HepG2 (cell line): ENCODE data around the gene XDH. TPM values are rescaled to one million over a fixed set of nuclear protein-coding genes. Genes with fewer than 3 reads are reported as not detected.

Experiments
- ATAC-seq: fragments of 200-7000 bp; cut with Tn5 transposase; 3 replicates; pipeline ENCODE4 v1.9.1; 2020; ENCODE audit warnings: mild to moderate bottlenecking, moderate library complexity
- BruUV-seq: library from RNA; stranded (reverse); fragments of 400-500 nt; replicated peaks from 2 replicates; lab custom pipeline; 2021; lab: Mats Ljungman, UMichigan
- CTCF ChIA-PET: fragments of 300-600 bp; formaldehyde crosslinking; extraction: SDS; loops from one replicate; lab custom pipeline; 2021; ENCODE audit warnings: low total read pairs, inconsistent platforms, low intra/inter-chr PET ratio; lab: Yijun Ruan, JAX
- POLR2A ChIA-PET: fragments of 350-600 bp; sonication (Branson Sonifier 250); formaldehyde crosslinking; loops from one replicate; lab custom pipeline; 2020; ENCODE audit warnings: antibody characterized with exemption, inconsistent platforms; lab: Yijun Ruan, JAX
- DNase-seq: peaks from one replicate; pipeline ENCODE4 v3.0.0-alpha.2; 2015; ENCODE audit warnings: low spot score
- FAIRE-seq: peaks from 3 replicates; lab custom pipeline; 2011; peaks lifted over from hg19 to GRCh38; lab: Jason Lieb, UNC
- H2AFZ ChIP-seq: one replicate; pipeline ENCODE4 v1.6.1; 2011; ENCODE audit warnings: low read length, inconsistent platforms
- H3K27ac ChIP-seq: fragments of 300-600 bp; 3 replicates; pipeline ENCODE4 v1.8.0; 2011; ENCODE audit warnings: mixed run types, mild to moderate bottlenecking, mixed read lengths, low read length, inconsistent platforms; ENCODE audit not compliant: insufficient read depth; ENCODE audit errors: extremely low read length
- H3K27me3 ChIP-seq, 2 experiments: fragments of 200-600 bp in 1 of 2; 2 replicates in 1 of 2; 3 replicates in 1 of 2; pipeline versions ENCODE4 v1.6.0 to v1.8.0; 2011; ENCODE audit warnings: low read length in 2 of 2, mild to moderate bottlenecking in 2 of 2, moderate library complexity in 2 of 2, inconsistent platforms in 1 of 2; ENCODE audit not compliant: insufficient read depth in 2 of 2, control insufficient read depth in 1 of 2
- H3K36me3 ChIP-seq, 2 experiments: fragments of 200-600 bp in 1 of 2; replicated peaks in 1 of 2; 2 replicates in 1 of 2; 3 replicates in 1 of 2; pipeline versions ENCODE4 v1.5.1 to v1.8.0; 2011; ENCODE audit warnings: low read length in 2 of 2, inconsistent platforms in 1 of 2; ENCODE audit not compliant: insufficient read depth in 2 of 2, control insufficient read depth in 1 of 2
- H3K4me1 ChIP-seq: 2 replicates; pipeline ENCODE4 v1.5.1; 2012; ENCODE audit warnings: low read length, inconsistent platforms; ENCODE audit not compliant: insufficient read depth
- H3K4me2 ChIP-seq: 2 replicates; pipeline ENCODE4 v1.6.0; 2011; ENCODE audit warnings: low read depth, low read length, inconsistent platforms
- H3K4me3 ChIP-seq, 3 experiments: fragments of 200-600 bp in 1 of 3; sonication (generic), shearing (Covaris generic) in 1 of 3; replicated peaks in 1 of 3; 2 replicates each; pipeline ENCODE4 v1.5.1; 2011 to 2016; ENCODE audit warnings: low read length in 3 of 3, inconsistent platforms in 2 of 3, low read depth in 2 of 3, mild to moderate bottlenecking in 2 of 3, control low read depth in 1 of 3, mixed read lengths in 1 of 3; ENCODE audit not compliant: insufficient read depth in 1 of 3
- H3K79me2 ChIP-seq: one replicate; pipeline ENCODE4 v1.6.1; 2011; ENCODE audit warnings: low read length, inconsistent platforms; ENCODE audit not compliant: insufficient read depth
- H3K9ac ChIP-seq: 2 replicates; pipeline ENCODE4 v1.6.0; 2011; ENCODE audit warnings: mild to moderate bottlenecking, low read depth, low read length, inconsistent platforms; ENCODE audit not compliant: insufficient read depth
- H3K9me3 ChIP-seq: 2 replicates; pipeline ENCODE4 v1.5.1; 2012; ENCODE audit warnings: mild to moderate bottlenecking, low read length
- H4K20me1 ChIP-seq: 2 replicates; pipeline ENCODE4 v1.6.0; 2011; ENCODE audit warnings: inconsistent platforms, mild to moderate bottlenecking, low read length, moderate library complexity; ENCODE audit not compliant: insufficient read depth
- EHMT2 ChIP-seq: fragments of 200-600 bp; sonication (generic); IDR thresholded peaks from 2 replicates; pipeline ENCODE4 v1.7.0; 2017; ENCODE audit warnings: antibody characterized with exemption, low read depth, low read length, borderline replicate concordance
- GMEB1 ChIP-seq: sonication (generic); formaldehyde crosslinking; IDR thresholded peaks from 2 replicates; pipeline ENCODE4 v1.5.1; 2020; ENCODE audit warnings: missing genetic modification reagents, mild to moderate bottlenecking, borderline replicate concordance
- JUN ChIP-seq: sonication (generic); formaldehyde crosslinking; IDR thresholded peaks from 2 replicates; pipeline ENCODE4 v1.4.0; 2020; ENCODE audit warnings: mild to moderate bottlenecking, missing genetic modification reagents
- MYC ChIP-seq: sonication (generic); formaldehyde crosslinking; IDR thresholded peaks from 2 replicates; pipeline ENCODE4 v1.9.0; 2021; ENCODE audit warnings: missing genetic modification reagents, borderline replicate concordance
- PHF20 ChIP-seq: sonication (generic); formaldehyde crosslinking; IDR thresholded peaks from 2 replicates; pipeline ENCODE4 v1.5.0; 2020; ENCODE audit warnings: mild to moderate bottlenecking, missing genetic modification reagents
- SAFB2 ChIP-seq: sonication (generic); formaldehyde crosslinking; IDR thresholded peaks from 2 replicates; pipeline ENCODE4 v1.5.1; 2020; ENCODE audit warnings: missing genetic modification reagents, low read depth, mild to moderate bottlenecking, borderline replicate concordance
- TBX2 ChIP-seq: sonication (generic); formaldehyde crosslinking; IDR thresholded peaks from 2 replicates; pipeline ENCODE4 v1.5.0; 2020; ENCODE audit warnings: missing genetic modification reagents, mild to moderate bottlenecking, borderline replicate concordance
- ZBTB39 ChIP-seq: sonication (generic); formaldehyde crosslinking; IDR thresholded peaks from 2 replicates; pipeline ENCODE4 v1.5.0; 2020; ENCODE audit warnings: missing genetic modification reagents
- ZNF138 ChIP-seq: sonication (generic); formaldehyde crosslinking; IDR thresholded peaks from 2 replicates; pipeline ENCODE4 v1.5.0; 2020; ENCODE audit warnings: mild to moderate bottlenecking, low read depth, missing genetic modification reagents
- WGBS: methylation state at CpG from one replicate; pipeline ENCODE4 v1.1.6; 2017; ENCODE audit warnings: low lambda C conversion rate; 5-methylcytosine and 5-hydroxymethylcytosine counted together
- in situ Hi-C: cut with HindIII; loops from 2 replicates; pipeline ENCODE4 v1.10.0; 2017; ENCODE audit warnings: low pct_unique_long_range_greater_than_20kb; ENCODE audit not compliant: extremely low pct_ligation_motif_present
- intact Hi-C: fragments of 100-400 bp; cut with micrococcal nuclease; formaldehyde crosslinking; loops from one replicate; pipeline ENCODE4 v1.10.0; 2022; ENCODE audit not compliant: unreplicated experiment
- polyA plus RNA-seq, 8 experiments: library from polyadenylated mRNA; depleted of rRNA in 3 of 8; stranded (reverse) in 7 of 8; unstranded in 1 of 8; fragments of >200 nt; fragmentation: Illumina TruSeq in 4 of 8; extraction: Trizol in 4 of 8; gene quantifications; 2 replicates each; pipeline versions ENCODE4 v1.2.1 to v1.2.3, GENCODE V29; 2011 to 2016; ENCODE audit warnings: low read depth in 4 of 8, missing spikeins in 1 of 8, mixed read lengths in 1 of 8; ENCODE audit not compliant: insufficient read depth in 1 of 8
- total RNA-seq, 5 experiments: library from RNA; depleted of rRNA; stranded (reverse); fragments of >200 nt; fragmentation: Illumina TruSeq; extraction: Trizol; gene quantifications; 2 replicates each; pipeline ENCODE4 v1.2.3, GENCODE V29; 2016; ENCODE audit warnings: low read depth in 1 of 5
- TF ChIP-seq, protein P1 (sequence below): IDR thresholded peaks from 2 replicates; pipeline ENCODE4 v1.4.0; 2020; ENCODE audit warnings: mild to moderate bottlenecking, missing genetic modification reagents

The XDH gene
- total and polyA plus RNA-seq, 2 of the 13 experiments (the other 11 are each of a cell fraction or from before 2014, with no cell fraction given), result not detected

DNA sequence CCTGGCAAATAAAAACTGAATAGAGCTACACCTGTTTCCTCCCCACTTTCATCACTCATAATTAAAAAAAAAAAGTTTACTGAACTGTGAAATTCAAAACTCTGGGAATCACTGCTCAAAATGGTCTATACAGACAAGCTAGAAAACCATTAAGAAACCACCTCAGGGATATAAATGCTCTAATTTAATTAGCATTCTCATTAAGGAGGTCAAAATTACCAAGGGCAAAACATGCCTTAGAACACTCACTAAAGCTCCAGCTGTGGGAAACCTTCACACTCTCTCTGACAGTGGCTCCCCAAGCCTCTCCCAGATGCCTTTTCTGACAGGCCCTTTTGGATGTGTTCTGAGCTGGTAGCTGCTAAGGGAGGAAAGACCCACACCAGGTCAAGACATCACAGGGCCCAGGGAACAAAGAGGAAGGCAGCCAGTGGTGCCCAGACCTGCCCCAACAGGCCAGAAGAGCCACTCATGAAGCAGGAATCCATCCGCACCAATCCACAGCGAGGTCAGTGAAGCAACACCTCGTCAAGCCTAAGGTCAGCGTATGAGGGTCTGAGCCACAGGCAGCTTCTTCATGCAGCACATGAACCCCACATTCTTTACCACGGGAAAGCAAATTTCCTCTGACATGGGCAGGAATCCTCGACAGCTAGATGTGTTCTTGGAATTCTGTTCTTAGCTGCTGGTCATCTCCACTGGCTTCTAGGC is 35.6 kb downstream of the XDH start (continued):
- TF ChIP-seq MYC (CRISPR knock-in tag) (no peak), GMEB1 (CRISPR knock-in tag) (no peak)
- TF ChIP-seq, protein P1, sequence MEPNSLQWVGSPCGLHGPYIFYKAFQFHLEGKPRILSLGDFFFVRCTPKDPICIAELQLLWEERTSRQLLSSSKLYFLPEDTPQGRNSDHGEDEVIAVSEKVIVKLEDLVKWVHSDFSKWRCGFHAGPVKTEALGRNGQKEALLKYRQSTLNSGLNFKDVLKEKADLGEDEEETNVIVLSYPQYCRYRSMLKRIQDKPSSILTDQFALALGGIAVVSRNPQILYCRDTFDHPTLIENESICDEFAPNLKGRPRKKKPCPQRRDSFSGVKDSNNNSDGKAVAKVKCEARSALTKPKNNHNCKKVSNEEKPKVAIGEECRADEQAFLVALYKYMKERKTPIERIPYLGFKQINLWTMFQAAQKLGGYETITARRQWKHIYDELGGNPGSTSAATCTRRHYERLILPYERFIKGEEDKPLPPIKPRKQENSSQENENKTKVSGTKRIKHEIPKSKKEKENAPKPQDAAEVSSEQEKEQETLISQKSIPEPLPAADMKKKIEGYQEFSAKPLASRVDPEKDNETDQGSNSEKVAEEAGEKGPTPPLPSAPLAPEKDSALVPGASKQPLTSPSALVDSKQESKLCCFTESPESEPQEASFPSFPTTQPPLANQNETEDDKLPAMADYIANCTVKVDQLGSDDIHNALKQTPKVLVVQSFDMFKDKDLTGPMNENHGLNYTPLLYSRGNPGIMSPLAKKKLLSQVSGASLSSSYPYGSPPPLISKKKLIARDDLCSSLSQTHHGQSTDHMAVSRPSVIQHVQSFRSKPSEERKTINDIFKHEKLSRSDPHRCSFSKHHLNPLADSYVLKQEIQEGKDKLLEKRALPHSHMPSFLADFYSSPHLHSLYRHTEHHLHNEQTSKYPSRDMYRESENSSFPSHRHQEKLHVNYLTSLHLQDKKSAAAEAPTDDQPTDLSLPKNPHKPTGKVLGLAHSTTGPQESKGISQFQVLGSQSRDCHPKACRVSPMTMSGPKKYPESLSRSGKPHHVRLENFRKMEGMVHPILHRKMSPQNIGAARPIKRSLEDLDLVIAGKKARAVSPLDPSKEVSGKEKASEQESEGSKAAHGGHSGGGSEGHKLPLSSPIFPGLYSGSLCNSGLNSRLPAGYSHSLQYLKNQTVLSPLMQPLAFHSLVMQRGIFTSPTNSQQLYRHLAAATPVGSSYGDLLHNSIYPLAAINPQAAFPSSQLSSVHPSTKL (CRISPR knock-in tag), result no peak

DNA sequence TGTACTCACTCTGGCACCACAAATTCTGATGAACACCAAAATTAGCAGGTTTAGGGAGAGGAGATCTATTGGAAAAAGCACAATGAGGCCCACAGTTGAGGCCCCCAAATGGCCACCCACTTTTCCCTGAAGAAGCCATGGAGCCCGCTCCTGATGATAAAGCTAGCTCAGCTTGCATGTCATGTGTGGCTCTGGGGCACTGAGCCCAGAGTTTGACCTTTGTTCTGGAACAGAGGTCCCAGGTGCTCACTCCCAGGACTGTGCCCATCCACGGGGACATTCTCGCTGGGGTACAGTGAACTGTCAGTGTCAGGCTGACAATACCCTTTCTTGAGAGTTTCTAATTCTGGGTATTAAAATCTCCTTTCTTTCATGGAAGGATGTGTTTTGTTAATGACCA is 36.2 kb downstream of the XDH start:
- Histone ChIP-seq H3K4me2 (no peak overlapping the region), H3K9ac (no peak overlapping the region), H3K79me2 (no peaks in the 10 kb centered on the region), H3K36me3 (no peaks in the 10 kb centered on the region), H3K4me3 (no peak overlapping the region), H3K4me1 (no peaks in the 10 kb centered on the region), H4K20me1 (no peaks in the 10 kb centered on the region), H3K27ac (no peak overlapping the region)
- DNase-seq (no peak), FAIRE-seq (no peak)
- POLR2A ChIA-PET, result no interaction called here
- intact Hi-C loops (no loop called here), in situ Hi-C loops (no loop called here)
- no TSS peak for BruUV-seq
- 0% methylated on average over 3 of the region's 3 CpGs for WGBS
- CTCF ChIA-PET, result no interaction called here
- TF ChIP-seq SAFB2 (CRISPR knock-in tag) (no peak), PHF20 (CRISPR knock-in tag) (no peak), JUN (CRISPR knock-in tag) (no peak), ZBTB39 (CRISPR knock-in tag) (no peak), TBX2 (no peak), ZNF138 (CRISPR knock-in tag) (no peak), EHMT2 (no peak)
- TF ChIP-seq, all 625 proteins: peak for 0
- peak; percentile 53 for ATAC-seq
- no peak overlapping the region for H2AFZ ChIP-seq
- peaks cover 1 to 18% of the 10 kb centered on the region in 2 experiments; a peak in 2 of 5 replicates for H3K27me3 ChIP-seq
- H3K9me3 ChIP-seq, result no peaks in the 10 kb centered on the region
